Neuronal stem cell (in vitro differentiated cells): ENCODE data around the gene UPP1.

ENCODE experiments used
- DNase-seq: peaks from one replicate; pipeline ENCODE4 v3.0.0-alpha.2; 2013; ENCODE audit warnings: low spot score
- H2AFZ ChIP-seq: one replicate; pipeline ENCODE4 v1.6.1; 2013; ENCODE audit warnings: mild to moderate bottlenecking, low read length, inconsistent platforms
- H2AK5ac ChIP-seq: 2 replicates; pipeline ENCODE4 v1.6.1; 2013; ENCODE audit warnings: low read depth, mild to moderate bottlenecking, inconsistent platforms, low read length, moderate library complexity, mixed read lengths
- H2BK120ac ChIP-seq: 2 replicates; pipeline ENCODE4 v1.6.1; 2013; ENCODE audit warnings: low read depth, mild to moderate bottlenecking, inconsistent platforms, low read length, moderate library complexity, mixed read lengths
- H2BK12ac ChIP-seq: one replicate; pipeline ENCODE4 v1.6.1; 2013; ENCODE audit warnings: low read length, inconsistent platforms
- H2BK15ac ChIP-seq: 2 replicates; pipeline ENCODE4 v1.6.1; 2013; ENCODE audit warnings: mild to moderate bottlenecking, low read length, inconsistent platforms, mixed read lengths
- H2BK5ac ChIP-seq: one replicate; pipeline ENCODE4 v1.6.1; 2013; ENCODE audit warnings: inconsistent platforms, mild to moderate bottlenecking, low read length, moderate library complexity
- H3K14ac ChIP-seq: one replicate; pipeline ENCODE4 v1.6.1; 2013; ENCODE audit warnings: low read length, inconsistent platforms
- H3K18ac ChIP-seq: 2 replicates; pipeline ENCODE4 v1.6.1; 2013; ENCODE audit warnings: low read length, inconsistent platforms
- H3K23ac ChIP-seq: 2 replicates; pipeline ENCODE4 v1.6.1; 2013; ENCODE audit warnings: low read depth, mild to moderate bottlenecking, mixed read lengths, low read length, inconsistent platforms; ENCODE audit not compliant: poor library complexity
- H3K27ac ChIP-seq: replicated peaks from 3 replicates; pipeline ENCODE4 v1.5.1; 2013; ENCODE audit warnings: low read length, inconsistent platforms
- H3K27me3 ChIP-seq, 3 experiments: 2 replicates each; pipeline ENCODE4 v1.6.1; 2013; ENCODE audit warnings: low read length in 3 of 3, mild to moderate bottlenecking in 2 of 3, inconsistent platforms in 1 of 3, low read depth in 1 of 3, mixed read lengths in 1 of 3, moderate library complexity in 1 of 3; ENCODE audit not compliant: control insufficient read depth in 3 of 3, insufficient read depth in 3 of 3
- H3K36me3 ChIP-seq, 2 donors: replicated peaks in 1 of 2; 2 replicates each; pipeline ENCODE4 v1.6.1; 2013; ENCODE audit warnings: low read length in 2 of 2; ENCODE audit not compliant: control insufficient read depth in 2 of 2, insufficient read depth in 2 of 2
- H3K4ac ChIP-seq: 2 replicates; pipeline ENCODE4 v1.6.1; 2013; ENCODE audit warnings: inconsistent platforms, mild to moderate bottlenecking, low read length, moderate library complexity
- H3K4me1 ChIP-seq, 2 donors: 1 replicate in 1 of 2; 2 replicates in 1 of 2; pipeline ENCODE4 v1.6.1; 2013; ENCODE audit warnings: low read length in 2 of 2, low read depth in 1 of 2; ENCODE audit not compliant: control insufficient read depth in 2 of 2, insufficient read depth in 1 of 2
- H3K4me2 ChIP-seq: one replicate; pipeline ENCODE4 v1.6.1; 2013; ENCODE audit warnings: mild to moderate bottlenecking, low read length, inconsistent platforms; ENCODE audit not compliant: insufficient read depth, poor library complexity, severe bottlenecking
- H3K4me3 ChIP-seq, 2 donors: 2 replicates each; pipeline ENCODE4 v1.5.1; 2013; ENCODE audit warnings: low read length in 2 of 2, mild to moderate bottlenecking in 2 of 2, inconsistent platforms in 1 of 2, moderate library complexity in 1 of 2
- H3K79me1 ChIP-seq: one replicate; pipeline ENCODE4 v1.6.1; 2013; ENCODE audit warnings: low read depth, mild to moderate bottlenecking, inconsistent platforms, low read length, moderate library complexity
- H3K9ac ChIP-seq: one replicate; pipeline ENCODE4 v1.6.1; 2013; ENCODE audit warnings: mild to moderate bottlenecking, low read depth, low read length, inconsistent platforms; ENCODE audit not compliant: poor library complexity
- H3K9me3 ChIP-seq, 2 donors: replicated peaks in 1 of 2; 2 replicates each; pipeline versions ENCODE3 to v1.6.1; 2013; ENCODE audit warnings: low read length in 2 of 2, mild to moderate bottlenecking in 2 of 2, inconsistent platforms in 1 of 2, low read depth in 1 of 2, mixed read lengths in 1 of 2, moderate library complexity in 1 of 2; ENCODE audit not compliant: control insufficient read depth in 2 of 2, insufficient read depth in 1 of 2
- H4K8ac ChIP-seq: one replicate; pipeline ENCODE4 v1.6.1; 2013; ENCODE audit warnings: low read depth, mild to moderate bottlenecking, inconsistent platforms, low read length, moderate library complexity
- H4K91ac ChIP-seq: one replicate; pipeline ENCODE4 v1.6.1; 2013; ENCODE audit warnings: low read length, low read depth, mild to moderate bottlenecking, inconsistent platforms; ENCODE audit not compliant: poor library complexity
- WGBS, 2 donors: extraction: QIAGEN DNeasy Blood & Tissue Kit; methylation state at CpG; one replicate each; pipeline ENCODE4 v1.1.7; 2013; ENCODE audit warnings: missing lambda C conversion rate in 2 of 2, mixed read lengths in 1 of 2; ENCODE audit not compliant: insufficient read length in 2 of 2, insufficient replicate concordance in 1 of 2; ENCODE audit errors: extremely low coverage in 2 of 2; 5-methylcytosine and 5-hydroxymethylcytosine counted together

The UPP1 gene

DNA sequence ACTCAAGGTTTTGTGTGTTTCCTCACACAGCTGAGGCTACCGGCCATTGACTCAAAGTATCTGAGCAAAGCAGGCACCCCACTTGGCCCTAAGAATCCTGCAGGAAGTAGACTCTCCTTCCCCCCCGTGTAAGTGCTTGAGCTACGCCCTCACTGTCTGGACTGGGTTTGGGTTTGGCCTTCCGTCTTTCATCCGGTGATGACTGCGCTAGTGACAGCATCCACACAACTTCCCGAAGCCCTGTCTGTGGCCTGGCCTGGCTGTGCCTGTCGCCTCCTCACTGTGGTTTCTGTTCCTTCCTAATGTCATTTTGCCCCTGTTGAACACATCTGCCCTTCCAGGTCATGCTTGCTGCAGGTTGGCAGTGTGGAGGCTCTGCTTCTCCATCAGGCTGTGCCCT is 39.2 kb upstream of the UPP1 start:
- Histone ChIP-seq H2AFZ (peak overlapping the region; percentile 49), H3K79me1 (no peaks in the 10 kb centered on the region), H3K9me3 (no peaks in the 10 kb centered on the region), H3K18ac (peak overlapping the region; percentile 23), H3K27ac (no peak overlapping the region), H2BK120ac (no peak overlapping the region), H3K4me3 (no peak overlapping the region), H4K8ac (no peak overlapping the region), H3K36me3 (no peaks in the 10 kb centered on the region), H3K9ac (no peak overlapping the region), H2AK5ac (no peak overlapping the region), H2BK15ac (no peak overlapping the region), H2BK5ac (no peak overlapping the region), H3K14ac (peak overlapping the region; percentile 60), H4K91ac (no peak overlapping the region), H2BK12ac (no peak overlapping the region), H3K4me1 (no peaks in the 10 kb centered on the region), H3K27me3 (peaks cover 0 to 6% (median 0%) of the 10 kb centered on the region in 3 experiments), H3K4ac (no peak overlapping the region), H3K23ac (no peak overlapping the region), H3K4me2 (no peak overlapping the region)
- DNase-seq = no peak
- WGBS, 2 donors = no CpG with 5 or more reads among the region's 8 CpGs

DNA sequence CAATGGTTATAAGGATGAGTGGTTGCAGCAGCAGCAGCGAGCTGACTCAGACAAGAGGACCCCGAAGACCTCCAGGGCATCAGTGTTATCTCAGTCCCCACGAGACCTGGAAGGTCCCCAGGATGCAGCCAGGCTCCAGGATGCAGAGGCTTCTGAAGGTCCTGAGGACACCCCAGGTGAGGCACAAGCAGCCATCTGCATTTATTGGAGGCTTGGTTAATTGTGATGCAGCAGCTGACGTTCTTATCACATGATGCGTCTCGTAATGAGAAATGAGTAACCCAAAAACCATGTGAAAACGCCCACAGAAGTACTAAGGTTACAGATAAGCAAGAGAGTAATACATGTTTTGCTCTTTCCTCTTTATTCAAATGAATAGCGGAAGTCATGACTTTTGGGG is 36.3 kb upstream of the UPP1 start:
- H3K18ac ChIP-seq = no peak overlapping the region
- WGBS, 2 donors = no CpG with 5 or more reads among the region's 8 CpGs
- no peaks in the 10 kb centered on the region for H3K36me3 ChIP-seq
- no peak overlapping the region for H3K4me2 ChIP-seq
- H3K27me3 ChIP-seq = peaks cover 0 to 3% (median 0%) of the 10 kb centered on the region in 3 experiments
- H3K79me1 ChIP-seq = no peaks in the 10 kb centered on the region
- H2BK12ac ChIP-seq = no peak overlapping the region
- no peak overlapping the region for H3K23ac ChIP-seq
- H4K91ac ChIP-seq = no peak overlapping the region
- H3K27ac ChIP-seq = no peak overlapping the region
- no peak overlapping the region for H3K9ac ChIP-seq
- no peak overlapping the region for H3K4me3 ChIP-seq
- H4K8ac ChIP-seq = no peak overlapping the region
- H3K14ac ChIP-seq = no peak overlapping the region
- H3K4ac ChIP-seq = no peak overlapping the region
- DNase-seq = no peak
- no peak overlapping the region for H2BK5ac ChIP-seq
- H3K4me1 ChIP-seq = no peaks in the 10 kb centered on the region
- H3K9me3 ChIP-seq = no peaks in the 10 kb centered on the region
- no peak overlapping the region for H2AK5ac ChIP-seq
- no peak overlapping the region for H2BK120ac ChIP-seq
- no peak overlapping the region for H2BK15ac ChIP-seq
- no peak overlapping the region for H2AFZ ChIP-seq

DNA sequence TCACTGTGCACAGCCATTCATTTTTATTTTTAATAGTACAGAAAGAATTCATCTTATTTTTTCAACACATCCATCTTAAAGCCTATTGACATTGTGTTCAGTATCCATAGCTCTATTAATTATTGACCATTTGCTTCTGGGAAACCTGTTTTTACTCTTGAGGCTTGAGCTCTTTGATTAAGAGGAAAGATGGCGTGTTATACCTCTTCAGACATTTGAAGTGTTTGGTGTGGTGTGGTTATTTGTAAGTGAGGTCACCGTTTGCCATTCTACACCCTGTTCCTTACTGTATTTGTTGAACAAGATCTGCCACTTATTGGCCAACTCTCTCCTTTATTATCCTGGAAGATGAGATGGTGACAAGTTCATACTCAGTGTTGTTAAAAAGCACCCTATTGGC is 35.3 kb upstream of the UPP1 start:
- H3K36me3 ChIP-seq = no peaks in the 10 kb centered on the region
- no peaks in the 10 kb centered on the region for H3K4me1 ChIP-seq
- no peak overlapping the region for H2BK120ac ChIP-seq
- no peaks in the 10 kb centered on the region for H3K9me3 ChIP-seq
- H3K79me1 ChIP-seq = no peaks in the 10 kb centered on the region
- H3K4me2 ChIP-seq = no peak overlapping the region
- no peak overlapping the region for H2AK5ac ChIP-seq
- H3K4me3 ChIP-seq = no peak overlapping the region
- no peak overlapping the region for H2BK12ac ChIP-seq
- H3K9ac ChIP-seq = no peak overlapping the region
- H3K4ac ChIP-seq = no peak overlapping the region
- no peak overlapping the region for H2BK5ac ChIP-seq
- H3K27me3 ChIP-seq = peaks cover 0 to 3% (median 0%) of the 10 kb centered on the region in 3 experiments
- no peak overlapping the region for H3K23ac ChIP-seq
- H4K91ac ChIP-seq = no peak overlapping the region
- no peak overlapping the region for H3K18ac ChIP-seq
- DNase-seq = no peak
- no peak overlapping the region for H2AFZ ChIP-seq
- H4K8ac ChIP-seq = no peak overlapping the region
- no peak overlapping the region for H3K14ac ChIP-seq
- WGBS, 2 donors = no CpG with 5 or more reads among the region's 2 CpGs
- no peak overlapping the region for H2BK15ac ChIP-seq
- H3K27ac ChIP-seq = no peak overlapping the region

DNA sequence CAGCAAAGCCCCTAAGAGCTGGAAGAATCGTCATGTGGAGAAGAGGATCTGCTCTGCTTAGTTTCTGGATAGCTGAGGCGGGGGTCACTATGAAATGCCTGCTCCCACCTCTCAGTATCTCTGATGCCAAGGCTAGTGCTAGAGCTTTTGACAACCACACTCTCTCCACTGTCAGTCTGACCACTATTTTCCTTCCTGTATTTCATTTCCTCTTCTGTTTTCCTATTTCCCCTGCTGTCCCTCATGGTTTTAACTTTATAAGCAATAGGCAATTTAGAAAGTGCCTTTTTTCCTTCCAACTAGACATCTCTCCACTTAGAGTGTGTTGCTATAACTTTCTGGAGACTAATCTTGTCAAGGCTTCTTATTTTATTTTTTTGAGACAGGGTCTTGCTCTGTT is 30.1 kb upstream of the UPP1 start:
- DNase-seq = no peak
- Histone ChIP-seq H3K4ac (no peak overlapping the region), H3K9me3 (no peaks in the 10 kb centered on the region), H3K4me1 (peaks cover 0 to 3% of the 10 kb centered on the region in 2 donors), H3K9ac (no peak overlapping the region), H2BK12ac (no peak overlapping the region), H2AFZ (no peak overlapping the region), H2BK15ac (no peak overlapping the region), H3K27ac (no peak overlapping the region), H3K79me1 (no peaks in the 10 kb centered on the region), H3K4me3 (no peak overlapping the region), H3K18ac (no peak overlapping the region), H3K27me3 (no peaks in the 10 kb centered on the region), H3K14ac (no peak overlapping the region), H2AK5ac (no peak overlapping the region), H2BK5ac (no peak overlapping the region), H2BK120ac (no peak overlapping the region), H3K23ac (no peak overlapping the region), H4K8ac (no peak overlapping the region), H3K4me2 (no peak overlapping the region), H3K36me3 (no peaks in the 10 kb centered on the region), H4K91ac (no peak overlapping the region)
- no CpG with 5 or more reads among the region's 2 CpGs for WGBS, 2 donors
